Tracheal epithelial cell (primary cell): Measurements from ENCODE around the gene DOHH. TPM values are rescaled to one million over a fixed set of nuclear protein-coding genes. Genes with fewer than 3 reads are reported as not detected.

Experiments
- total RNA-seq: library from RNA; depleted of rRNA; stranded (reverse); fragments of >200 nt; gene quantifications from 2 replicates; pipeline ENCODE4 v1.2.1, GENCODE V29; 2014

Gene DOHH, protein sequence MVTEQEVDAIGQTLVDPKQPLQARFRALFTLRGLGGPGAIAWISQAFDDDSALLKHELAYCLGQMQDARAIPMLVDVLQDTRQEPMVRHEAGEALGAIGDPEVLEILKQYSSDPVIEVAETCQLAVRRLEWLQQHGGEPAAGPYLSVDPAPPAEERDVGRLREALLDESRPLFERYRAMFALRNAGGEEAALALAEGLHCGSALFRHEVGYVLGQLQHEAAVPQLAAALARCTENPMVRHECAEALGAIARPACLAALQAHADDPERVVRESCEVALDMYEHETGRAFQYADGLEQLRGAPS
- total RNA-seq = 14.5 and 16.2 TPM in 2 replicates

DNA sequence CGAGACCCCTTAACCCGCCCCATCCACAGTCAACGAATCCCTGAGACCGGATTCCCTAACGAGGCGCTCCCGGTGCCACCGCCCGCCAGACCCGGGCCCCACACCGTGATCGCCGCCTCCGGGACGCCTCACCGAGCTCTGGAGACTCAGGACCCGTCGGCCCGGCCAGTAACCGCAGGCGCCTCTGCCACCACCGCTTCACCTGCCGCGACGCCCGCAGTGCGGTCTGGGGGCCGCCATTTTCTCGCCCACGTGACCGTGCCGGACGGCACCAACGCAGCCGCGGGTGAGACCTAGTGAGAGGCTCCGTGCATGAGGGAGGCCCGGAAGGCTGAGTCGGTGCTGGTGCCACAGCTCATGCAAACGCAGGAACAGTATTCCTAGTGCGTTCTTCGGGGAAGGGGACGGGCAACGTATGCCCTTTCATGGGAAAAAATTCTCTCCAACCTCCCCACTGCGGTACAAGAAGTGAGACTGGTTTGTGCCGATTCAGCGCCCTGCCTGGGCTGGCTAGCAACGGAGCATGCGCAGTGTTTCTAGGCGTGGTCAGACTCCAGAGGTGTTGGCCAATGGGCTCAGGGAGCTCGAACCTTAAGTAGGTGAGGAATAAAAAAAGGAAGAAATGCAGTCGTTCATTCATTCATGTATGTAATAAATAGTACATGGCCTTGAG is at the start of gene DOHH:
DOHH (minus strand) TSS at position 246 of the 673 bp plus-strand sequence. CDS start 3,860 bp downstream, outside the sequence.

DNA sequence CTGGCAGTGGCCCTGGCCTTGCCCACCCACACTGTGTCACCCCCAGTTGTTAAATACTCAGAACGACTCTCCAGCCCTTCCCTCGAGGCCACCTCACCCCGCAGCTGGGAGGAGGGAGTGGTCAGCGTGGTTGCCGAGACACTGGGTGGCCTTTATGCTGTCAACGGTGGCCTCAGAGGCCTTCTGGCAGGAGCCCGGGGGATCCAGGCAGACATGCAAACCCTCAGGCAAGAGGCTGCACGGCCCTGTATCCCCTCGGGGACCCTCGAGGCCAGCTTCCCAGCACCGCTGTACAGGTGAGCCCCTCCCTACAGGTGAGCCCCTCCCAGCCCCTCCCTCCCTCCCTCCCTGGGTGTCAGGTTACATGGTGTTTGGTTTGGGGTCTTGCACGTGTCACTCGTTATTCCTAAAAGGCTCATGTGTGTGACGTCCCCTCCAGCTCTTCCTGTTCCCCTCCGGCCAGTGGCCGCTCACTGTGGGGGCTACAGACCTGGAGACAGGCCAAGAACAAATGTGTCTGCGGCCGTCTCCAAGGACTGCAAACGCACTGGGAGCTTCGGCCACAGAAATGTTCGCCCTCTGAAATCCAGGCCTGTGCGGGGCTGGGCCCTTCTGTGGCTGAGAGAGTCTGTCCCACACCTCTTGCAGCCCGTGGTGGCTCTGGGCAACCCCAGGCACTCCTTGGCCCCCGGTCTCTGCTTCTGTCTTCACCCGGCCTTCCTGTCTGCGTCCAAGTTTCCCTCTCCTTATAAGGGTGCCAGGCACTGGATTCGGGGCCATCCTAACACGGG is 38.7 kb upstream of the DOHH start, which contains the start of gene TEKTIP1:
TEKTIP1 (plus strand) TSS at position 210 of the 791 bp plus-strand sequence; CDS start at position 214, 4 bp downstream.

DNA sequence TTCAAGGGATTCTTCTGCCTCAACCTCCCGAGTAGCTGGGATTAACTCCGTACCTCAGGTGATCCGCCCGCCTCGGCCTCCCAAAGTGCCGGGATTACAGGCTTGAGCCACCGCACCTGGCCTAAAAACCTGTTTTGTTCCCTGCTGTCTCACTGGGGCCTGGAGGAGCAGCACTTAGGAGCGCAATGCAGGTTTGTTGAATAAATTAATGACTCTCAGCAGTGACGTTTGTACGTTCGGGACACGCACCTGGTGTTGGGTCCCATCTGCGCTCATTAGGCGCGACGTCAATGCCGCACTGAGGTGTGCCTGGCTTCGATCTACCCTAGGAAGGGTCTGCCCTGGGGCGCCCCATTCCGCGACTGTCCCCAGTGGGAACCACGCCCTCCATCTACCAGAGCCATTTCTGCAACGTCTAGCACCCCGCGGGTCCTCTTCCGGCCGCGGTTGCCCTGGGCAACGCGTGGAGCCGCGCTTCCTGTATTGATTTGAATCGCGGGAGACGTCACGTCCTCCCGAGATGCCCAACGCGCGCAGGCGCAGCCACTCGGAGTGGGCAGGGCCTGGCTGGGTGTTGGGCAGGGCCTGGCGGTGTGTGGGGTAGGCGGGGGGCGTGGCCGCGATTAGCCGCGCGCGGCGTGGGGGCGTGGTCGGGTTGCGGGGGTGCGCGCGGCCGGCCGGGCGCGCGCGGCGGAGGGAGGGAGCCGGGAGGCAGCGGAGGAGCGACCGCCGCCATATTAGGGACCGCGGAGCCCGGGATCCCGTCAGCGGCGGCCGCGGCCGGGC is 5.3 kb upstream of the DOHH start, which contains the start of gene FZR1:
FZR1 (plus strand) TSS at position 714 of the 786 bp plus-strand sequence. CDS start 16,679 bp downstream, outside the sequence.

DNA sequence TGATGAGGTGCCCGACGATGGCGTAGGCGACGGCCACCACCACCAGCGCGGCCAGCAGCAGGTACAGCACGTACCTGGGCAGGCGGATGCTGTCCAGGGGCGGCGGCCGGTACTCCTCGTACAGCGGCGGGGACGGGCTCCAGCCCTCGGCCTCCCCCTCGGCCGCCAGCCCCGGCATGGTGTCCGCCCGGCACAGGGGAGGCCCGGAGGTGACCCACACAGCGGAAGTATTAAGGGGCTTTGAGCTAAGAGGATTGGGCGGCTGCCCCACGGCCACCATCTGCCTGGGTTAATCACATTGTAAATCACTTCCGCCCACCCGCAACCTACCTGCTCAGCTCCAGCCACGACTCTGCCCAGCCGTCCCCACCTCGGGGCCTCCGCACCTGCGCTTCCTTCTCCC is 17.2 kb downstream of the DOHH start, which contains the start of gene SMIM44:
SMIM44 (minus strand) TSS at position 216 of the 403 bp plus-strand sequence; CDS start at position 178, 38 bp downstream.

DNA sequence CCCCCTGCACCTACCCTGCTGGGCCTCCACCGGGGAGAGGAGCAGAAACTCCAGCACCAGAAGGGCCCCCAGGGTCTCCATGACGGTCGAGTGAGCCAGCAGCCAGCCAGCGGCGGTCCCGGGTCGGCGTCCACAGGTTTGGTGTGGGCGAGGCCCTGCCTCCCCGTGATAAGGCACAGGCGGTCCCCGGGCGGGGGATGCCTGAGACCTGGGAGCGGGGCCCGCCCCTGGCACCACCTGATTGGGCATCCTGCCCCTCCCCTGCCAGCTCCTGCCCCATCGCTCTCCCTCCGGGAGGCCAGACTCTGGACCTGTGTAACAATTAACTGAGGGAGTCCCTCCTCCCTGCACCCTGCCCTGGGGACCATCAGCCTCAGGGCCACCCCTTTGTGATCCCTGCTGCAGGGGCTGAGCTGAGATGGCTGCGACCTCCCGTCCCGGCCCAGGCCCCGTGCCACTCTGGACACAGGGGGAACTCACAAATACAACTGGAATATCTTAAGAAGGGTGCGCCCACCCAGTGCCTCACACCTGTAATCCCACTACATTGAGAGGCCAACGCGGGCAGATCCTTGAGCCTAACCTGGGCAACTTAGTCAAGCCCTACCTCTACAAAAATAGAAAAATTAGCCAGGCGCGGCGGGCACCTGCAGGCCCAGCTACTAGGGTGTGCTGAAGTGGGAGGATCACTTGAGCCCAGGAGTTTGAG is 19.9 kb downstream of the DOHH start, which contains the start of gene SMIM24:
SMIM24 (minus strand) TSS at position 143 of the 709 bp plus-strand sequence; CDS start at position 81, 62 bp downstream.

Other genes with a start within 250 kb of the DOHH start
- gene NFIC, start 134.1 kb downstream of the DOHH start, total RNA-seq = 18.6 and 30.5 TPM in 2 replicates
- gene SMIM24, start 20.1 kb downstream of the DOHH start, total RNA-seq = 0.24 TPM in 1 of 2 replicates, not detected in the other
- gene SMIM44, start 17.2 kb downstream of the DOHH start, total RNA-seq = 0.72 TPM in 1 of 2 replicates, not detected in the other
- gene FZR1, start 5.6 kb upstream of the DOHH start, total RNA-seq = 22.8 and 52.3 TPM in 2 replicates
- not detected in 2 replicates for gene TEKTIP1, start 38.5 kb upstream of the DOHH start, total RNA-seq
- gene MFSD12, start 56.9 kb upstream of the DOHH start, total RNA-seq = 75.5 and 204 TPM in 2 replicates
- 51.8 and 87.7 TPM in 2 replicates for gene HMG20B, start 72.3 kb upstream of the DOHH start, total RNA-seq
- gene GIPC3, start 84.8 kb upstream of the DOHH start, total RNA-seq = not detected in 2 replicates
- 0.24 TPM in 1 of 2 replicates, not detected in the other for gene TBXA2R, start 106.2 kb upstream of the DOHH start, total RNA-seq
- gene CACTIN, start 126.1 kb upstream of the DOHH start, total RNA-seq = 29.0 and 29.6 TPM in 2 replicates
- gene PIP5K1C, start 199.8 kb upstream of the DOHH start, total RNA-seq = 7.2 and 10.8 TPM in 2 replicates
- gene TJP3, start 207.7 kb upstream of the DOHH start, total RNA-seq = 2.3 and 5.1 TPM in 2 replicates